Measurements from ENCODE around the gene DVL2. TPM values are rescaled to one million over a fixed set of nuclear protein-coding genes. Genes with fewer than 3 reads are reported as not detected.

The DVL2 gene
- total RNA-seq, 1 donor from 2014 or later: 46.4 TPM

GRCh38 chr17:7253082-7253481 lies 18.8 kb upstream of the DVL2 start:
- H3K27ac ChIP-seq: peak overlapping the region; percentile 100
- peak overlapping the region; percentile 89 for H3K4me3 ChIP-seq
- no peak for ATAC-seq

DNA sequence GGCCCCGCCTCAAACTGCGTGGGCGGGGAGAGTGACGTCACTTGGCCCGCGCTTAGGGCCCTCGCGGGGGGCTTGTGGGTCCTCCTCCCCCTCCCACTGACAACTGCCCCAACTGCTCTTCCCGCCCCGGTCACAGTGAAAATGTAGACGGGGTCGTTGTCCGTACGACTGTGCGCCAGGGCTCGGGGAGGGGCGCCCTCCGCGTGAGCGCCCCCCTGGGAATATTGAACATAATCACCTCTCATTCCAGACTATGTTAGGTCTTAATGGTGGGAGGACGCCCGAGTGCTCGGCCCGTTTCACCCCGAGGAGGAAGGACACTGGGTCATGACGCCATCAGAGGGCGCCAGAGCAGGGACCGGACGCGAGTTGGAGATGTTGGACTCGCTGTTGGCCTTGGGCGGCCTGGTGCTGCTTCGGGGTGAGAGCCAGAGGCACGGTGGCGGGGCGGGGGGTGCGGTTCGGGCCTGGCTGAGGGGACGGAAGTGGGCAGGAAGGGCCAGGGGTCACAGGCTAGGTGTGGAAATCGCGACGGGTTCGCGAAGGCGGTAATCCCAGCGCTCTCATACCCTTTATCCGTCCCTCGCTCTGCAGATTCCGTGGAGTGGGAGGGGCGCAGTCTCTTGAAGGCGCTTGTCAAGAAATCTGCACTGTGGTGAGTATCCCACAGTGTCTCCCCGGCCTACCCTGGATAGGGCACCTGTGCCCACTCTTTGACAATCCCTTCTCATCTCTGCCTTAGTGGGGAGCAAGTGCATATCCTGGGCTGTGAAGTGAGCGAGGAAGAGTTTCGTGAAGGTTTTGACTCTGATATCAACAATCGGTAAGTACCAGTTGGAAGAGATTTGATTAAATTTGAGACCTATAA lies 18.1 kb upstream of the DVL2 start, which contains the start of gene ELP5:
TSS of gene ELP5 (plus strand) at position 40 of the 868 bp plus-strand sequence. CDS start at position 376, 336 bp downstream.
- TF ChIP-seq, protein P1, sequence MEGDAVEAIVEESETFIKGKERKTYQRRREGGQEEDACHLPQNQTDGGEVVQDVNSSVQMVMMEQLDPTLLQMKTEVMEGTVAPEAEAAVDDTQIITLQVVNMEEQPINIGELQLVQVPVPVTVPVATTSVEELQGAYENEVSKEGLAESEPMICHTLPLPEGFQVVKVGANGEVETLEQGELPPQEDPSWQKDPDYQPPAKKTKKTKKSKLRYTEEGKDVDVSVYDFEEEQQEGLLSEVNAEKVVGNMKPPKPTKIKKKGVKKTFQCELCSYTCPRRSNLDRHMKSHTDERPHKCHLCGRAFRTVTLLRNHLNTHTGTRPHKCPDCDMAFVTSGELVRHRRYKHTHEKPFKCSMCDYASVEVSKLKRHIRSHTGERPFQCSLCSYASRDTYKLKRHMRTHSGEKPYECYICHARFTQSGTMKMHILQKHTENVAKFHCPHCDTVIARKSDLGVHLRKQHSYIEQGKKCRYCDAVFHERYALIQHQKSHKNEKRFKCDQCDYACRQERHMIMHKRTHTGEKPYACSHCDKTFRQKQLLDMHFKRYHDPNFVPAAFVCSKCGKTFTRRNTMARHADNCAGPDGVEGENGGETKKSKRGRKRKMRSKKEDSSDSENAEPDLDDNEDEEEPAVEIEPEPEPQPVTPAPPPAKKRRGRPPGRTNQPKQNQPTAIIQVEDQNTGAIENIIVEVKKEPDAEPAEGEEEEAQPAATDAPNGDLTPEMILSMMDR (IDR thresholded peaks at IDR 0.05): peak; percentile 24
- H3K4me1 ChIP-seq: peaks cover 36% of the 10 kb centered on the region
- intact Hi-C loops (cut with DNase I): no loop called here
- DNase-seq (peak; percentile 97), ATAC-seq (peak; percentile 82 to 87)
- H3K27me3 ChIP-seq (ENCODE audit: low read depth): no peaks in the 10 kb centered on the region
- H3K9me3 ChIP-seq: no peaks in the 10 kb centered on the region
- peak within 1 kb of the TSS; percentile 100 for H3K27ac ChIP-seq
- H3K36me3 ChIP-seq: peaks cover 37% of the 10 kb centered on the region
- H3K4me3 ChIP-seq: peak within 1 kb of the TSS; percentile 89

More at GRCh38 chr17:7253082-7253481, 18.8 kb upstream of the DVL2 start:
- no peak for DNase-seq
- peaks cover 36% of the 10 kb centered on the region for H3K4me1 ChIP-seq
- TF ChIP-seq, protein P1 (IDR thresholded peaks at IDR 0.05): no peak
- H3K27me3 ChIP-seq (ENCODE audit: low read depth): no peaks in the 10 kb centered on the region
- H3K9me3 ChIP-seq: no peaks in the 10 kb centered on the region
- intact Hi-C loops (cut with DNase I): no loop called here
- peaks cover 44% of the 10 kb centered on the region for H3K36me3 ChIP-seq

DNA sequence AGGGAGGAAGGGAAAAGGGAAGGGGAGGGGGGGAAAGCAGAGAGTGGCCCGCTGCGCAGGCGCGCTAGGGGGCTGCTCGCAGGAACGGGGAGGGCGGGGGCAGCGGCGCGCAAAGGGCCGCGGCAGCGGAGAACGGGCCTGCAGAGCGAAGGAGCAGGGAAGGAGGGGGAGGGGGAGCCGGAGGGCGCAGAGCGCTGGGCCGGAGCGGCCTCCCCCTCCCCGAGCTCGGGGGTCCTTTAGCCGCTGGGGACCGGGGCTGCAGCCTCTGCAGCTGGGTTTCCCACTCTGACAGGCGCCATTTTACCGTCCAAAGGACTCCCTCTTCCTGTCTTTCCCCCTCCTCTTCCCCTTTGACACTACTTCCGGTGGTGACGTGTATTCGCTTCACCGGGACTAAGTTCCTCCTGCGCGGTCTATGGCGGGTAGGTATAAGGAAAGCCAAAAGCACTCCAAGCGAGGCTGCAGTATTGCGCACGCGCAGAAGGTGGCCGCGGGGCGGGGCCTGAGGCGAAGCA lies 17.4 kb upstream of the DVL2 start, which contains the start of gene CTDNEP1:
TSS of gene CTDNEP1 (minus strand) at position 74 of the 515 bp plus-strand sequence. CDS start 438 bp downstream, outside the sequence.
- peak; percentile 95 for ATAC-seq
- H3K4me1 ChIP-seq: peaks cover 36% of the 10 kb centered on the region
- TF ChIP-seq, protein P1 (IDR thresholded peaks at IDR 0.05): no peak
- H3K9me3 ChIP-seq: no peaks in the 10 kb centered on the region
- no peaks in the 10 kb centered on the region for H3K27me3 ChIP-seq (ENCODE audit: low read depth)
- DNase-seq: peak; percentile 97
- H3K36me3 ChIP-seq: peaks cover 35% of the 10 kb centered on the region
- H3K4me3 ChIP-seq: peak within 1 kb of the TSS; percentile 89
- intact Hi-C loops (cut with DNase I): no loop called here
- peak within 1 kb of the TSS; percentile 100 for H3K27ac ChIP-seq

DNA sequence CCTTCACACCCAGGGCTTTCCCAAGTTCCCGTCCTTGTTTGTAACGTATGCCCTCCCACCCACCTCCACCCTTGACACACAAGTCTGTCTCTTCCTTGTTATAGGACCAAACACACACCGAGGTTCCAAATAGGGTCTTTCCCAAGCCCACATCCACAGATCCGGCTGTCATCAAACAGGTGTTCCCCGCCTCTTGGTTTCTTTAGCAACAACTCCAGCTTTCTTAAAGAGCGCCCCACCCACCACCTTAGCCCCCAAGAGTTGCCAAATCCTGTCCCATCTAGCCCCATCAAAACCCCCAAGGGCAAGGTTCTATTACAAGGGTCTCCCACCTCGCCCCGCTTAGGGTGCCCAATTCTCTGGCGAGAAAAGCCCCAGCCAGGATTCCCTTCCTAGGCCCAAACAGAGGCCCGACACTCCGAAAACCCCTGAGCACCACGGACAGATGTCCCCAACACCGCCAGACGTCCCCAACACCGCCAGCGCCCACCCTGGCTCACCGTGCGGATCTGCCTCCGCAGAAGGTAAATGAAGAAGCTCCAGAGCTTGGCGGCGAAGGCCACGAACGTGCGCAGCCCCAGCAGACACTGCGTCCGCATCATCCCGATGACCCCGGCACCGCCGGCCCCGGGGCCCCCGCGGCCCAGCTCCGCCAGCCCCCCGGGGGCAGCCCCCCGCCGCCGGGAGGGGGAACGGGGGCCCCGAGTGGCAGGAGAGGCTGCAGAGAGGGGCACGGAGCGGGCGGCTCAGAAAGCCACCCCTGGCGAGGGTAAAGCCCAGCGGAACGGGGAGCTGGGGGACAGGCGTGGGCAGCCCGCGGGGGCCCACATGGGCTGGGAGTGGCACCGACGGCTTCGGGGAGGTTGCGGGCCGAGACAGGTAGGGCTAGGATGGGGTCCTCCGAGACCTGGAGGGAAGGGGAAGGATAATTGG lies 16.6 kb upstream of the DVL2 start:
- Histone ChIP-seq H3K4me1 (peaks cover 36% of the 10 kb centered on the region), H3K27ac (peak overlapping the region; percentile 100), H3K27me3 (ENCODE audit: low read depth) (no peaks in the 10 kb centered on the region), H3K36me3 (peaks cover 35% of the 10 kb centered on the region), H3K9me3 (no peaks in the 10 kb centered on the region), H3K4me3 (peak overlapping the region; percentile 89)
- intact Hi-C loops (cut with DNase I): no loop called here
- TF ChIP-seq, protein P1 (IDR thresholded peaks at IDR 0.05): no peak
- no peak for DNase-seq
- ATAC-seq: peak in 1 of 2 donors; percentile 20

DNA sequence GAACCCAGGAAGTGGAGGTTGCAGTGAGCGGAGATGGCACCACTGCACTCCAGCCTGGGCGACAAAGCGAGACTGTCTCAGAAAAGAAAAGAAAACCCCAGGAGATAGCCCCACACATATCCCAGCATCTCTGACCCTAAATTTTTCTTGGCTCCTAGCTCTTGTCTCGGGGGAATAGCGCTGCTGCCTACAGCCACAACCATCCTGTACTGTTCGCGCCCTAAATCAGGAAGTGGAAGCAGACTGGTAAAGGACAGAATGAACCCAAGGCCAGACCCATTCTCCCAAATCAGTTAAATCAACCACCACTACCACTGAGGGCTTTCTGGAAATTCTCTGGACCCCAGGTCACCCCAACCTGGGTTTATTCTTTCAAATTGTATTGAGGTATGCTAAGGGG lies 15.5 kb upstream of the DVL2 start:
- H3K27ac ChIP-seq: no peak overlapping the region
- peaks cover 35% of the 10 kb centered on the region for H3K36me3 ChIP-seq
- H3K4me3 ChIP-seq: peak overlapping the region; percentile 89
- intact Hi-C loops (cut with DNase I): no loop called here
- H3K27me3 ChIP-seq (ENCODE audit: low read depth): no peaks in the 10 kb centered on the region
- peaks cover 36% of the 10 kb centered on the region for H3K4me1 ChIP-seq
- H3K9me3 ChIP-seq: no peaks in the 10 kb centered on the region
- DNase-seq (no peak), ATAC-seq (no peak)
- TF ChIP-seq, protein P1 (IDR thresholded peaks at IDR 0.05): no peak
